ENCODE data around the gene AHRR.
A peak's percentile ranks its signal among the peaks of the same experiment; 100 is the strongest.
"Not testable (repeated sequence)": the region's sequence is repeated elsewhere in the genome, so short reads cannot be mapped to it uniquely, and the experiment has no call there.

AHRR gene

DNA sequence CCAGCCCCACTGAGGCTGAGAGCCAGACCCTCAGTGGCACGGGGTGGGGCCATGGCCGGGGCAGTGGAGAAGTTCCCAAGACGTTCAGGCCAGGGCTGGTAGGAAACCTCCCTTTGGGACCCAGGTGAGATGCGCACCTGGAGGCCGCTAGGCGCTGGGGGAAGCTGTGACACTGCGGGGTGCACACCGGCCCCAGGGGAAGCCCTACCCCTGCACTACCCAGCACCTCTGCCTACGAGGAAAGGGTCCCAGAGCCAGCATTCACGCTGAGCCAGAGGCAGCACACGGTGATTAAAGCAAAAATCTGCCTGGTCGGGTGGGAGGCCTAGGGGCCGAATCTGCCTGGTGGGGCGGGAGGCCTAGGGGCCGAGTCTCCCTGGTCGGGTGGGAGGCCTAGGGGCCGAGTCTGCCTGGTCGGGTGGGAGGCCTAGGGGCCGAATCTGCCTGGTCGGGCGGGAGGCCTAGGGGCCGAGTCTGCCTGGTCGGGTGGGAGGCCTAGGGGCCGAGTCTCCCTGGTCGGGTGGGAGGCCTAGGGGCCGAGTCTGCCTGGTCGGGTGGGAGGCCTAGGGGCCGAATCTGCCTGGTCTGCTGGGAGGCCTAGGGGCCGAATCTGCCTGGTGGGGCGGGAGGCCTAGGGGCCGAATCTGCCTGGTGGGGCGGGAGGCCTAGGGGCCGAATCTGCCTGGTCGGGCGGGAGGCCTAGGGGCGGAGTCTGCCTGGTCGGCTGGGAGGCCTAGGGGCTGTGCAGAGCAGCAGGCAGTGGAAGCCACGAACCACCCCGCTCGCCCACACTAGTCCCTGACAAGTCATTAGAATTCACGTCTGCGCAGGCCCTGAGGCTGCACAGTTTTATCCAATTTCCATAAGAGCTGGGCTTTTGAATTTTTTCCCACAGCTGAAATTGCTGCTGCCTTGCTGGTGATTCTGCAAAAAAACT is 93.7 kb downstream of the AHRR start:
- DNase-seq; in situ Hi-C loops (cut with HindIII; ENCODE audit: low pct_ligation_motif_present, low pct_unique_long_range_greater_than_20kb, low sequenced_read_pairs): not testable (repeated sequence)

DNA sequence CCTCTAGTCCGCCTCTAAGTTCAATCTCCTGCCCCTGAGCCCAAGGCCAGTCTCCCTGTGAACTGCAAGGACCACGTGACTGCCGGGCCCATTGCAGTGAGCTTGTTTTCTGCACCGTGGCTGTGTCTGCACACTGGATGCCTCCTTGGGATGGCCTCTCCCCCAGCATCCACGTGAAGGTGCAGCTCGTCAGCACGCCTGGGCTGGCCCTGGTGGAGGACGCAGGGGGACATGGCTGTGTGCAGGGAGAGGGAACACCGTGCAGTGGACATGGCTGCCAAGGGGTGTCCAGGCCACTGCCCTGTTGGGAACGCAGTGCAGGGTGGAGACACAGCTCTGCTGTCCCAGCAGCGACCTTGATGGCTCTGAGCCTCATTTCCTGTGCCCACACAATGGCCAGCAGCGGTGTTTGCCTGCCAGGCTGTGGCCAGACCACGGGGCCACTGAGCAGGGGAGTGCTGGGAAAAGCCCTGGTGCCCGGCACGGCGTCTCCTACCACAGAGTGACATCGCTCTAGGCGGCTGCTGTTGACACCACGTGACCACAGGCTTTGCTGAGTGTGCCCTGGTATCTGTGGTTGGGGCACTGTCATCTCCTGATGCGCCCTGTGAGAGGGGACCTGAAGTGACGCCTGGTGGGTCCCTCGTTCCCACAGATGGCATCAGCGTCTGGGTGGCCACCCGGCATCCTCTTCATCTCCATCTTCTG is 94.6 kb downstream of the AHRR start:
- in situ Hi-C loops (cut with HindIII; ENCODE audit: low pct_ligation_motif_present, low pct_unique_long_range_greater_than_20kb, low sequenced_read_pairs): no loop called here
- no peak for DNase-seq

DNA sequence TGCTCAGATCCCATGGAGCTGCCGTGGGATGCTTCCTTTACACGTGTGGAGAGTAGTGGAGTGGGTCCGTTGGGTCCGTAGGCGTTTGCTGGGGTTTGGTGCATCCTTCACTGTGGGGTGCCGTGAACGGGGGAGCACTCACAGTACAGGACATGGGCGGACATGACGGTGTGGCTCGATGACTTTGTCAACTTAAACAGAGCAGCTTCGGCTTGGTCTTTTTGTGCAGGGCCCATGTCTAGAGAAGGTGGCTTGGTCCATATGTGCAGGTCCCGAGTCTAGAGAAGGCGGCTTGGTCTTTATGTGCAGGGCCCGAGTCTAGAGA is 95.1 kb downstream of the AHRR start:
- no peak for DNase-seq
- in situ Hi-C loops (cut with HindIII; ENCODE audit: low pct_ligation_motif_present, low pct_unique_long_range_greater_than_20kb, low sequenced_read_pairs): no loop called here

DNA sequence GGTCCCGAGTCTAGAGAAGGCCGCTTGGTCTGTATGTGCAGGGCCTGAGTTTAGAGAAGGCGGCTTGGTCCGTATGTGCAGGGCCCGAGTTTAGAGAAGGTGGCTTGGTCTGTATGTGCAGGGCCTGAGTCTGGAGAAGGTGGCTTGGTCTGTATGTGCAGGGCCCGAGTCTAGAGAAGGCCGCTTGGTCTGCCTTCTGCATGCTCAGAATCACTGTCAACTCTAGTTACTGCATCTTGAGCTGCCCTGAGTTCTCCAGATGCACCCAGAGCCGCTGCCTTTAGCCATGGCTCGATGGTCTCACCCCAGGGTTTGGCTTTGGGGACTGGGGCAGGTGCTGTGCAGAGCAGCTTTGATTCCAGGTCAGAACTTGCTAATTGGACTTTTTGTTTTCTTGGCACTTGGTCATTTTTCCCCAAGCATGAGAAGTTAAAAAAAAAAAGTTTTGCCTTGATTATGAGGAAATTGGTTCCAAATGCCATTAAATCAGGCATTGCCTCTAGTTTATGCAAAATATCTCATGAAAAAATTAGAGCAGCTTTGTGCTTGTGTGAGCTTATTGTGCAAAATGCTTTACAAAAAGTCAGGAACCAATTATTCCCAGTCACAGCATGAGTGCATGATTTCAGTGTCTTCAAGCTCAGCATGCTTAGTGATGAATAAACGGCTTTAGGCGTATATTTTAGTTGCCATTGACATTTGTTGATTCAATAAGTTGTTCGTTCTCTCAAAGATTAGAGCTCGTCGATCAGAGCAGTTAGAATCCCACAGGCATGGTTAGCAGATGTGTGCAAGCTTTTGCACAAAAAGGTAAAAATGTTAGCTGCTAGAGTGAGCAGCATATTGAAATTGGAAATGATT is 96.0 kb downstream of the AHRR start:
- no peak for DNase-seq
- in situ Hi-C loops (cut with HindIII; ENCODE audit: low pct_ligation_motif_present, low pct_unique_long_range_greater_than_20kb, low sequenced_read_pairs): no loop called here

DNA sequence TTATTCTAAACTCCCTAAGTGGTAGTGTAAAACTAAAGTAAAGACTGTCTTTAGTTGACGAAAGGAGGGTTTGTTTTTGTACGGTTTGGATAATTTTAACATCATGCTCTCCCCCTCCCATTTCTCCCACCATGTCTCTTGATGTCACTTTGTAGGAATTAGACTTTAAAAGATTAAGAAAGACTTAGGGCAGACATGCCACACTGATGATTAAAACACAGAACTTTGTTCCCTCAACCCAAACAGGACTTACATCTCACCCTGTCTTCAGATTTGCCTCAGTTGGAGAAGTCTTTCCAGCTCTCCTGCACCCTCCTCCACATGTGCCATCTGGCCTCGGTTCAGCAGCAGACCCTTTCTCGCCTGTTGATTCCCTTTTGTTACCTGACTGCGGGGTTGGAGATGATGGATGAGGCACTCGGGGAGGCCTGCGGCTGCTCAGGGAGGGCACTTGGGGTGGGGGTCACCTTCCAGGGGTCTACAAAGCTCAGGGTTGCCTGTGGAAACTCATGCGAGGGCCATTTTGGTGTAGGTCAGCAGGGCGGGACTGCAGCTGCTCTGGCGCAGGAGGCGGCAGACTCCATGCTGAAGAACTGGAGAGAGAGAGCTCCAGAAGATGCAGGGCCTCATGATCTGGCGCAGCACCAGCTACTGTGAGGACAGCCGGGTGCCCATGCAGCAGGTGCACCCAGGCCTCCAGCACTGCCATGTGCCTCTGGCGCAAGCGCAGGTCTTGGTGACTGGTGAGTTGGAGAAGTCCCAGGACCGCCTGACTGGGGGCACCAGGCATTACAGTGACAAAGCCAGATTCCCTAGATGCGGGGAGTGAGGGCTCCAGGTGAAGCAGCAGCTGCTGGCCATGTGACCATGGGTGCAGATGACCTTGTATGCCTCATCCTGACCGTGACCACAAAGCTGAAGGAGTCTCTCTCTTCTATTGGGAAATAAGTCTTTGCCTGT is 96.9 kb downstream of the AHRR start:
- in situ Hi-C loops (cut with HindIII; ENCODE audit: low pct_ligation_motif_present, low pct_unique_long_range_greater_than_20kb, low sequenced_read_pairs): no loop called here
- DNase-seq: no peak

DNA sequence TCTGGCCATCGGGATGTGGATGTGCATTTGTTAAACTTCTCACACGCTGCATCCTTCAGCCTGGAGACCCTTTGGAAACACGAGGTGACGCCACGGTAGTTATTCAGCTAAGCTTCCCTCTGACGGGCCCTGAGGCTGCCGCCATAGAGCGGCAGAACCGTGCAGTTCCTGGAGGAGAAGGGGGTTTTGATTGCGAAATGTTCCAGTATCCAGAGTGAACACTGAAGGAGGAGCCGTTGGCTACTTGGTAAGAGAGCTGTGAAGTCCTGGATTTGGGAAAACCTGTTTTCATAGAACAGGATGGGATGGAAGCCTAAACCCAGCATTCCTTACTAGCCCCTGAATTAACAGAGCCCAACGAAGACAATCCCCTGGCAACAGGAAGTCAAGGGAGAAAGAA is 98.5 kb downstream of the AHRR start:
- no peak for DNase-seq
- in situ Hi-C loops (cut with HindIII; ENCODE audit: low pct_ligation_motif_present, low pct_unique_long_range_greater_than_20kb, low sequenced_read_pairs): no loop called here

DNA sequence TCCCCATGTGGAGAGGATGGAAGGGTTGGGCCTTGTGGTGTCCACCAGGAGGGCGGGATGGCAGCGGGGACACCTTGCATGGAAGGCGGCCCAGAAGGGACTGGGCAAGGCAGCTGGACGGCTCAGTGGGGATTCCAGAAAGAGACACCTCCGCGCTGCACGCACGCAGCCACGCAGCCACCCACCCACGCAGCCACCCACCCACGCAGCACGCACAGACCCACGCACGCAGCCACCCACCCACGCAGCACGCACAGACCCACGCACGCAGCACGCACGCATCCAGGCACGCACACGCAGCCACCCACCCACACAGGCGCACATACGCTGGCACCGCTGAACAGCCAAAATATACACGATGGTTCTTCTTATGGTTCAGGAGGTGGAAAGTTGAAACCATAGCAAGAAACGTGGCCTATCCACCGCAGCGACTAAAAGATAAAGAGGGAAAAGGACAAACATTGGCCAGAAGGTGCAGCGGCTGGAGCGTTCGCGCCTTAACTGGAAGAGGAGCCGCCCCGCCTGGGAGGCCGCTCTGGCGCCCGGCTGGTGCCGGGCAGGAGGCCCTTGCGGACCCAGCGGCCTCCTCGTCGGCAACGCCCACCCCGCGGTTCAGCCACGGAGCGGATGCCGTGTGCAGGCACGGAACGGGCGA is 99.2 kb downstream of the AHRR start:
- no peak for DNase-seq
- in situ Hi-C loops (cut with HindIII; ENCODE audit: low pct_ligation_motif_present, low pct_unique_long_range_greater_than_20kb, low sequenced_read_pairs): no loop called here

DNA sequence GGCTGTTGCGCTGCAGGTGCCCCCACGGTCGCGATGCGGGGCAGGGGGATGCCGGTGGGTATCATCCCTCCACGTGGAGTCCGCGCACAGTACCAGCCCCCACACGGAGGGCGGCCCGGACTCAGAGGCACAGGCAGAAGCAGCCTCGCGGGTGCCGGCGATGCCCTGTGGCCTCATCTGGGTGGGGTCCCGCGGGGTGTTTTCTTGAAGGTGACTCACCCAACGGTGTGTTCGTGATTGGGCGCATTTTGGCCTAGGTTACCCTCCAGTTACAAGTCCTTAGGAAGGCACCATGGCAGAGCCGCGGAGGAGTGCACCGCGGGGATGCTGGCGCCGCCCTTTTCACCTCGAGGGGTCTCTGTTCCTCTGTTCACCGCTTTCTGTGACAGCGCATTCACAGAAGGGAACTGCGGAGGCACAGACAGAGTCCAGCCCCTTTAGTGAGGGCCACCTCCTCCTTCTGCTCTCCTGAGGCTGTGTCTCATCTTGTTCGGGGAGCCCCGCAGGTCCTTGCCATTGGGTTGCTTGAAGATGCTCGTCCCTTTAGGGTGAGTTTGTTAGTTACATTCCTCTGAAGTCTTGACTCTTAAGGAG is 99.9 kb downstream of the AHRR start:
- in situ Hi-C loops (cut with HindIII; ENCODE audit: low pct_ligation_motif_present, low pct_unique_long_range_greater_than_20kb, low sequenced_read_pairs): no loop called here
- no peak for DNase-seq

DNA sequence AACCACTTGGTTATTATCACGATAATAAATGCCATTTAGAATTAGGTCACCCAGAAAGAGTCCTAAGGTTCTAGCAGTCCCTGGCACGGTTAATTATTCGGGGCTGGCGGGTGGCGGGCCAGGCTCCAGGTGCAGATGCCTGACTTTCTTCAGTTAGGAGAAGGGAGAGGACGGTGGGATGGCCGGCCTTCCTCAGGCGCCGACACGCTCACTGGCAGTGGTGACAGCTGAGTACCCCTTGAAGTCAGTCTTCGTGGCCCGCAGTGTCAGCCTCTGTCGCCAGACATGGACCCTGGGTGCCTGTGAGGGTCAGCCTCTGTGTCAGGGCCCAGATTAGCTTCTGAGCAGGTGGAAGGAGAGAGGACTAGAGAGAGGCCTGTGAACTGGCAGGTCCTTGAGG is 100.4 kb downstream of the AHRR start:
- no peak for DNase-seq
- in situ Hi-C loops (cut with HindIII; ENCODE audit: low pct_ligation_motif_present, low pct_unique_long_range_greater_than_20kb, low sequenced_read_pairs): no loop called here

DNA sequence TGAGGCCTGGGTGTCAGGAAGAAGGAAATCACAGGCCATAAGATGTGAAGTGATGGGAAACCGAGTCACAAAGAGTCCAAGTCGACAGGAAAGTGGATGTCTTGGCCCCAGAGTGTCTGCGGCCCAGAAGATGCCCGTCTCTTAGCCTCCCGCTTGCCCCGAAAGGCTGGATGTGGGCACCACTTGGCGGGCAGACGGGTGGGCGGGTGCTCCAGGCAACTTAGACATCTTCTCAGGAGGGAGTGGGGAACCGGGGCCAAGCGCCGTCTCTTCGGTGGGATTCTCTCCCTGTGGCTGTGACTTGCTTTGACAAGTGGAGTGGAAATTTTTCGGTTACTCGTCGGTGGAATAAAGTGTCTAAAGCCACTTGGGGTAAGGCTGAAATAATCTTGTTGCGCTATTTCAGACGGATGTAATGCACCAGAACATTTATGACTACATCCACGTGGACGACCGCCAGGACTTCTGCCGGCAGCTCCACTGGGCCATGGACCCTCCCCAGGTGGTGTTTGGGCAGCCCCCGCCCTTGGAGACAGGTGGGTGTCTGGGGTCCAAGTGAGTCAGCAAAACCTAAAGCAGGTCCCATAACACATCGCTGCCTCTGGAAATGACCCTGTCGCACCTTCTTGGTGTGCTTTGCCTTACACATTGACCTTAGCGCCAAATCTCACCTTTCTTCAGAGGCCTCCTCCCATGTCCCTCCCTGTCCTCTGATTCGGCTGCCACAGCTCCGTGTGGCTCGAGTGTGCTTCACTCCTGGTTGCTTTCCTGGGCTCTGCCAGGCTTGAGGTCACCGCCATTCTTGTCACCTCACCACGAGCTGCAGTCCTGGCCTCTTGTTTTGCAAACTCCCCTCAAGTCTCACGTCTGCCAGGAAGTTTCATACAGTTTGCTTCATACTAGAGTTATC is 101.1 kb downstream of the AHRR start:
- in situ Hi-C loops (cut with HindIII; ENCODE audit: low pct_ligation_motif_present, low pct_unique_long_range_greater_than_20kb, low sequenced_read_pairs): no loop called here
- DNase-seq: no peak

DNA sequence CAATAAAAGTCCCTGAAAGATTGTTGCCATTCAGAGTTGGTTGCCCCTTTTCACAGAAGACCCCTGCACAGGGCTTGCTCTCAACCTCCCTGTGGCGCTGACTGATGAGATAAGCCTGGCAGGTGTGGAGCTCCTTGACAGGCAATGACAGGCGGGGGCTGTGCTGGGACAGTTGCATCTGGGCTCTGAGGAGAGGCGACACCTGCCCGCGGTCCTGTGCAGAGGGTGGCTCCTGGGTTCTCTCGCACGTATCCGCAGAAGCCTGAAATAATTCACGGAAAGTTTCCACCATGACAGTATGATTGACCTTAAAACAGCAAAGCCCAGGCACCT is 101.7 kb downstream of the AHRR start:
- in situ Hi-C loops (cut with HindIII; ENCODE audit: low pct_ligation_motif_present, low pct_unique_long_range_greater_than_20kb, low sequenced_read_pairs): no loop called here

DNA sequence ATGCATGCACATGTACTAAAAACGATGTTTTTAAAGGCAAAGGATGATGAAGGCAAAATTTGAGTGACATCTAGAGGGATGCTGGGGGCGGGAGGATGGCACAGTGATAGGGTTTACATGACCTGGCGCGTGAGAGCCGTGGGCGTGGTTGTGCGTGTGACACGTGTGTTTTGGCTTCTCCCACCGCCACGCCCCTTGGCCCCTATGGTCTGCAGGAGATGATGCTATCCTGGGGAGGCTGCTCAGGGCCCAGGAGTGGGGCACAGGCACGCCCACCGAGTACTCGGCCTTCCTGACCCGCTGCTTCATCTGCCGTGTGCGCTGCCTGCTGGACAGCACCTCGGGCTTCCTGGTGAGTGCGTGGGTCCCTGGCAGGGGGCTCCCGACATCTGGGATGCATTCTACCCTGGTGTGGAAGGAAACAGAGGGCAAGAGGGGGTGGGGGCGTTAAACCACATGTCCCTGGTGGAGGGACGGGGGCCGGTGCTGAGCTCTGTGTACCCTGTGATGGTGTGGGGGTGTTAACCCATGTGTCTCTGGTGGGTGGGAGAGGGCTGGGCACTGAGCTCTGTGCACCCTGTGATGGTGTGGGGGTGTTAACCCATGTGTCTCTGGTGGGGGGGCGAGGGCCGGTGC is 102.2 kb downstream of the AHRR start:
- in situ Hi-C loops (cut with HindIII; ENCODE audit: low pct_ligation_motif_present, low pct_unique_long_range_greater_than_20kb, low sequenced_read_pairs): no loop called here
- DNase-seq: no peak

More for the DNA sequence above, 101.7 kb downstream of the AHRR start:
- DNase-seq: no peak

DNA sequence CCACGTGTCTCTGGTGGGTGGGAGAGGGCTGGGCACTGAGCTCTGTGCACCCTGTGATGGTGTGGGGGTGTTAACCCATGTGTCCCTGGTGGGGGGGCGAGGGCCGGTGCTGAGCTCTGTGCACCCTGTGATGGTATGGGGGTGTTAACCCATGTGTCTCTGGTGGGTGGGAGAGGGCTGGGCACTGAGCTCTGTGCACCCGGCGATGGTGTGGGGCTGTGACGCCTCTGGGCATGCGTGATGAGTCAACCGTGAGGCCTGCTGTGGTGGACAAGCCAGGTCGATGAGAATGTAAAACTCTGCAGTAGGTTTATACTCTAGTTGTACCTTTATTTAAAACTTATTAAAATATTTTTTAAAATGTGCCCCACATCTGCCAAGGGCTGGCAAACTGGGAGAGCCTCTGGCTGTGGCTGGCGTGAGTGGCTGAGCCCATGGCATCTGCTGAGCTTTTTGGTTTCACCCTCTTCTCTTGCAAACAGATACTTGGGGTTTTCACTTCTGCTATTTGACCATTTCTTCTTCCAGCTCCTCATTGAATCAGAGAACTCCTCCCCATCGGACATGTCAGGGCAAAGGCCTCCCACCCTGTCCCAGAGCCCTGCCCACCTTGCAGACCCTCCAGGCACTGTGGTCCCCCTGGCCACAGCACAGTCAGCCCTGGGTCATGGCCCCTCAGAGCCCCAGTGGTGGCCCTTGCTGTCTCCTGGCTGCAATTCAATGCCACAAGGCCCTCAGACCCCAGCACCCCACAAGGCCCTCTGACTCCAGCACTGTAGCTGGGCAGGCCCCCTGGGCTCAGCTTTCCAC is 103.0 kb downstream of the AHRR start:
- in situ Hi-C loops (cut with HindIII; ENCODE audit: low pct_ligation_motif_present, low pct_unique_long_range_greater_than_20kb, low sequenced_read_pairs): no loop called here
- no peak for DNase-seq

DNA sequence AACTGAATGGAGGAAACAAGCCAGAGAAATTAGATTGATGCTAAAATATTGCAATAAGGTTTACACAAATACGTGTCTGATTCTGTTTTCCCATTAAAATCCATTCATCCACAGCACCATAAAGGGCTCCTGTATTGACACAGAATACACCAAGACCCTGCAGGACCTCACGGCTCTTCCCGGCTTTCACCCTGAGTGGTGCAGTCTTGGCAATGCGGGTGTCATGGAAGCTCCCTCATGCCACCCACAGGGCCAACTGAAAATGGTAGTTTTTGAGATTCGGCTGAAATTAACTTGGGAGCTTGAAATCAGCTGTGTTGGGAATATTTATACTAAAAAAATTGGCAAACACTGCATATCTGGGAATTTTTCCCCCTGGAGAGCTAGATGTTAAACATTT is 104.2 kb downstream of the AHRR start:
- DNase-seq: peak; percentile 29
- in situ Hi-C loops (cut with HindIII; ENCODE audit: low pct_ligation_motif_present, low pct_unique_long_range_greater_than_20kb, low sequenced_read_pairs): no loop called here

DNA sequence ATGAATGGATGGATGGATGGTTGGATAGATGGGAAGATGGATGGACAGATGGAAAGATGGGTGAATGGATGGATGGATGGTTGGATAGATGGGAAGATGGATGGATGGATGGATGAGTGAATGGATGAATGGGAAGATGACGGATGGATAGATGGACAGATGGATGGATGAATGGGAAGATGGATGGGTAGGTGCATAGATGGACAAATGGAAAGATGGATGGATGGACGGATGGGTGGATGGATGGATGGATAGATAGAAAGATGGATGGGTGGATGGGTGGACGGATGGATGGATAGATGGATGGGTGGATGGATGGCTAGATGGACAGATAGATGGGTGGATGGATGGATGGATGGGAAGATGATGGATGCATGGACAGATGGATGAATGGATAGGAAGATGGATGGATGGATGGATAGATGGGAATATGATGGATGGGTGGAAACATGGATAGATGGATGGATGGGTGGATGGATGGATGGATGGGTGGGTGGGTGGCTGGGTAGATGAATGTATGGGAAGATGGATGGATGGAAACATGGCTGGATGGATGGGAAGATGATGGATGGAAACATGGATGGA is 105.0 kb downstream of the AHRR start:
- in situ Hi-C loops (cut with HindIII; ENCODE audit: low pct_ligation_motif_present, low pct_unique_long_range_greater_than_20kb, low sequenced_read_pairs): no loop called here
- DNase-seq: no peak

Measured in ACHN (cell line).